HG03103 (cell line): Measurements from ENCODE around the gene PTGDR2.

ENCODE experiments used
- ATAC-seq: cut with Tn5 transposase; IDR thresholded peaks from one replicate; pipeline ENCODE4 v1.9.1; 2021; ENCODE audit warnings: low read depth; ENCODE audit not compliant: unreplicated experiment

Gene PTGDR2

DNA sequence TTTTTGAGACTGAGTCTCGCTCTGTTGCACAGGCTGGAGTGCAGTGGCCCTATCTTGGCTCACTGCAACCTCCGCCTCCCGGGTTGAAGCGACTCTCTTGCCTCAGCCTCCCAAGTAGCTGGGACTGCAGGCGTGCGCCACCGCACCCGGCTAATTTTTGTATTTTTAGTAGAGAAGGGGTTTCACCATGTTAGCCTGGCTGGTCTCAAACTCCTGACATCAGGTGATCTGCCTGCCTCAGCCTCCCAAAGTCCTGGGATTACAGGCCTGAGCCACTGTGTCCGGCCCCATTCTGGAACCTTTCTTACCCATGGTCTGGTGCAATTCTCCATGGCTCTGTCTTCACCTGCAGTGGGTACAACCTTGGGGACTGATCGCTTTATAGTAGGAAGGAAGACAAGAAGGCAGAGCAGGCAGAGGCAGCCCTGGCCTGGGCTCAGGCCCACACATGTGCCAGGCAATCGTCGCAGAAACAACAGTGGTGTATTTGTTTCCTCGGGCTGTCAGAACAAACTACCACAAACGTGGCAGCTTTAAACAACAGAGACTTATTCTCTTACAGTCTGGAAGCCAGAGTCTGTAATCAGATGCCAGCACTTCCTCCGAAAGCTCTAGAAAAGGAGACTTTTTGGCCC, 4.0 kb upstream of the PTGDR2 start:
- ATAC-seq: no peak

DNA sequence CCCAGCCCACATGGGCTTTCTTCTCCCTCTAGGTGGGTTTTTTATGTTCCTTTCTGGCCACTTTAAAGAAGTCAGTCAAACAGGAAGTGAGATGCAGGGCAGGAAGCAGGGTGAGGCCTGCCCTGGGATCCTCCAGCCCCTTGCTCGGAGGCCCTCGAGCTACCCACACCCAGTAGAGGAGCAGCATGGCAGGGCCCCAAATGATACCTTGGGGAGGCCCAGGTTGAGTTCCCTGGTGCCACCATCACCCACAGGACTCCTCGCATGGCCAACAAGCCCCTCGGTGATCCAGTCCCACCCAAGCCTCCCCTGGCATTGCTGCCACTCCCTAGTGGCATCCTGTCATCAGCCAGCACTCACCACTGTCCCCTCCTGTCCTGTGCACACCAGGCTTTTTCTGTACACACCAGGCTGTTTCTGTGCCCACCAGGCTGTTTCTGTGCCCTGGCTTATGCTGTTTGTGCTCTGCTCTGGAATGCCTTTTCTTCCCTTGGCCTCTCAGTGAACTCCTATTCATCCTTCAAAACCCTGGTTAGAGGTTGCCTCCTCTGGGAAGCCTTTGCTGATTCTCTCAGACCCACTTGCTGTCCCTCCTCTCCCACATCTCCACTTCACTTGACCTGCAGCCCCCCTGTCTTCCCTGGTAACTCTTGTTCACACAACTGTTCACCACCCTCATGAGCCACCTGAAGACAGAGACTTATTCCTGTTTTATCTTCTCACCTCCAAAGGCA, 3.1 kb upstream of the PTGDR2 start:
- no peak for ATAC-seq

DNA sequence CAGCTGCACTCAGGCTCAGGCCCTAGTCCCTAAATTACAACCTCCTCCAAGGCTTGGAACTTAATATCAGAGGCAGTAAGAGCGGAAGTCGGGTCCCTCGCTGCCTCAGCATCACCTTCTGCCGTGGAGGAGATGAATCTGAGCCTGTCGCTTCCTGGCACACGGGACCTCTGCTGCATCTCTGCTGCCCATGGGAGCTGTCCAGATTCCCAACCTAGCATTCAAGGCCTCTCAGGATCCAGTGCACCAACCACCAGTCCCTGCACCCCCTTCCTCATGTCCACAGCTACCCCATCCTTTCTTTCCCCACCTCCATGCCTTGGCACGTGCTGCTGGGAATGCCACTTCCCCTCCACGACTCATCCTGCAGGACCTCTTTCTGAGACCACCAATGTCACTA, 2.5 kb upstream of the PTGDR2 start:
- ATAC-seq: no peak

DNA sequence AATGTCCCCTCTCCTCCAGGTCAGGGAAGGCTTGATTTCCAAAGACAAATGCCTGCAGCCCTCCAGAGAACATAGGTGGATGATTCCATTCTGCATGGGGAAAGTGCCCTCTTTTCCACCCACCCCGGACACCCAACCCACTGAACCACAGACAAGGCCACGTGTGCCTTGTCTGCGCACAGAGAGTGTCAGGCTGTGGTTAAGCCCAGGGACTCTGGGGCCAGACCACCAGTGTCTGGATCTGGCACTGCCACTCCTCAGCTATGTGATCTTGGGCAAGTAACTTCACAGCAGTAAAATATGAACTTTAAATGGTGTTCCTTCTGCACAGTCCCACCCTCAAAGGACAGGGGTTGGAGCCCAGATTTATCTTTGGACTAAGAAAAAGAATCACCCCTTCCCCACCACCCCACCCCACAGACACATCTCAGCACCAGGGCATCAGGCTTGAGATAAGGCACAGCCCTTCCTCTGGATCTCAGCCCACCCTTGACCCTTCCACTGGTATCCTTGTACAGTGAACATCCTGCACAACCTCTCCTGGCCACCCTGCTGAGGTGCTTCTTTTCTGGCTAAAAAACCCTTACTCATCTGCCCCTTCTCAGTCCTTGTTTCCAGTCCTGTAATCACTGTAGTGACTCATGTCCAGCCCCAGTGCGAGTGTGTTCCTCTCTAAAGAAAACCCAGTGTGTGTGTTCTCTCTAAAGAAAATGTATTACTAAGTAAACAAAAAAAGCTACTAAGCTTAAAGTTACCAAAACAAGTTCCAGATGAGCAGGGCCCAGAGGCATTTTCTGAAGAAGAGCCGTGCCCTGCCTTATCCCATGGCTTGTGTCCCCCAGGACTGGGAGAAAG, 1.9 kb upstream of the PTGDR2 start:
- ATAC-seq: no peak

DNA sequence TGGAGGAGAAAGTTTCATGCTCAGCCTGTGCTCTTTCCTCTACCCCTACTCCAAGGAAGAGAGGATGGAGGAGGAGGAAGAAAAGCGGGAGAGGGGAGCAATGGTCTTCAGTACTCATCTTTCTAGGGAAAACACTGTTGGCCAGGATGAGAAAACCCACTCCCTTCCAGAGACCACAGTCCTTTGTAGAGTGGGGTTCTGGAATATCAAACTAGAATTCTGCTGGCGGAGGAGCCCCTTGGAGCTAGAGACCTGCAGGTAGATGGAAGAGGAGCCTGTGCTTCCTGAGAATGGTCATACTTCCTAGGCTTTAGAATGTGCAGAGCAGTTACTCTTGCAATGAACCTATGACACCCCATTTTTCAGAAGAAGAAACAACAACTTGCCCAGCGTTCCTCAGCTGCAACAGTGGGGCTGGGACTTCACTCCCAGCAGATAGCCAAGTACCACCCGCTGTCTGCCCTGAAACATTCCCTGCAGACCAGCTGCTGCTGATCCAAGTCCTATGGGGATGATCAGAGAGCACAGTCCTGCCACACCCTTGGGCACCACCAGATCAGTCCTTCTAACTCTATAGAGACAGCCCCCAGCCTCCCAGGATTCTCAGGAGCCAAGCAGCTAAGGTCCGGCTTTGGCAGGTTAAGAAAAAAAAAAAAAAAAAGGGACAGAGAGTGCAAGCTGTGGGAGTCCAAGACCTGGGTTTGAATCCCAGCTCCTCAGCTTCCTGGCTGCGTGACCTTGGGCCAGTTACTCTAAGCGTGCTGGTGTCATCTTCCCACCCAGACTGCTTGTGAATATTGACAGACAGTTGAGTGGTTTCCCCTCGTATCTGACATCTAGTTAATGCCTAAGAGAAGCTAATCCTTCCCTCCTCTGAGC, 664 bp downstream of the PTGDR2 start:
- no peak for ATAC-seq

DNA sequence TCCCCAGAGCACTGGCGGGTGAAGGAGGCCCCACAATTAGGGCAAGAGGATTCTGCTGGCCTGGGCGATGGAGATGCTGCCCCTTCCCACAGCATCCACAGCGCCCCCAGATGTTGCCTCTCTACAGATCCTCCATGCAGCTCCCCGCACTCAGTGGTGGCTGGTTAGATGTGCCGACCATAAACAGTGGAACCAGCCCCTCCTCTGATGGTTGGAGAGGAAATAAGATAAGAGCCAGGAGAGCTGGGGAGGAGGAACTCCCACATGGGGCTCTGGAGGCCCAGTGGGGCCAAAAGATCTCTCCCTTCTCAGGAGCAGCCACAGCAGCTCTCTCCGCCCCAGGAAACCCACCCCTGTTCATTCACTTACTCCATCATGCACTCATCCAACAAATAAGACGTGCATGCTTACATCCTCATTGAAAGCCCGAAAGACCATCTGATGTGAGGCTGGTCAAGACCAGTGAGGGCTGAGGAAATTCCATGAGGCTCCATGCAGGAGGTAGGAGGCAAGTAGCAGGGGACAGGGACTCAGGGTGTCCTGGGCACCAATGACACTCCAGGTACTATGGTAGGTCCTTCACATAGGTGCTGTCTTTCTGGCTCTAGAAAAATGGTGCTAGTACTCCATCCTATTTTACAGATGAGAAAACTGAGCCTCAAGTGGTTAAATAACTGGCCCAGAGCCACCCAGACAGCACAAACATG, 1.5 kb downstream of the PTGDR2 start:
- ATAC-seq: no peak

DNA sequence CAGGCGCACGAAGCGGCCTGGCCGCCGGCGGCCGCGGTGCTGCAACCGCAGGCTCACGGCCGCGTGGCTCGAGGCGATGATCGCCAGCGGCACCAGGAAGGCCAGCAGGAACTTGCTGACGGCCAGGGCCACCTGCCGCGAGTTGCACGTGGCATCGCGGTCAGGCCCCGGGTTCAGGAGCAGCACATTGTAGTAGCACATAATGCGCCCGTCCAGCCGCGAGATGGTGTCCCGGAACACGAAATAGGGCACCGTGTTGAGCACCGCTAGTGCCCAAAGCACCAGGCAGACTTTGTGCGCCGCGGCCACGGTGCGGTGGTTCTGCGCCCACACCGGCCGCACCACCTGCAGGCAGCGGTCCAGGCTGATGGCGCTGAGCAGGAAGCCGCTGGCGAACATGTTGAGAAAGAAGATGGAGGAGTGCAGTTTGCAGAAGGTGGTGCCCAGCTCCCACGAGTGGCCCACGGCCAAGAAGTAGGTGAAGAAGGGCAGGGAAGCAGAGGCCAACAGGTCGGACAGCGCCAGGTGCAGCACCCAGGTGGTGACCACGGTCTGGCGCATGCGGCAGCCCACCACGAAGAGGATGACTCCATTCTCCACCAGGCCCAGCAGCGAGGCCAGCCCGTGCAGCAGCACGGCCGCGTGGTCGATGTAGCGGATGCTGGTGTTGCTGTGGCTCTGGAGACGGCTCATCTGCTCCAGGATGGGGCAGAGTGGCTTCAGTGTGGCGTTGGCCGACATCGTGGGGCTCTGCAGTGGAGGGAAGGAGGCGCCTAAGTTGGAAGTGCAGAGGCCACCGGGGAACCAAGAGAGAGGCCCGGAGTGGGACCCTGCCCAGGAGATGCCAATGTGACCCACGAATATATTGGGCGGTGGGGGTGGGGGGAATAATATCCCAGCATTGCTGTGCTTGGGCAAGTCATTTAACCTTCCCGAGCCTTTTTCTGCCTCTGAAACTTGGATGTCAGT, 2.5 kb downstream of the PTGDR2 start:
- ATAC-seq: no peak

DNA sequence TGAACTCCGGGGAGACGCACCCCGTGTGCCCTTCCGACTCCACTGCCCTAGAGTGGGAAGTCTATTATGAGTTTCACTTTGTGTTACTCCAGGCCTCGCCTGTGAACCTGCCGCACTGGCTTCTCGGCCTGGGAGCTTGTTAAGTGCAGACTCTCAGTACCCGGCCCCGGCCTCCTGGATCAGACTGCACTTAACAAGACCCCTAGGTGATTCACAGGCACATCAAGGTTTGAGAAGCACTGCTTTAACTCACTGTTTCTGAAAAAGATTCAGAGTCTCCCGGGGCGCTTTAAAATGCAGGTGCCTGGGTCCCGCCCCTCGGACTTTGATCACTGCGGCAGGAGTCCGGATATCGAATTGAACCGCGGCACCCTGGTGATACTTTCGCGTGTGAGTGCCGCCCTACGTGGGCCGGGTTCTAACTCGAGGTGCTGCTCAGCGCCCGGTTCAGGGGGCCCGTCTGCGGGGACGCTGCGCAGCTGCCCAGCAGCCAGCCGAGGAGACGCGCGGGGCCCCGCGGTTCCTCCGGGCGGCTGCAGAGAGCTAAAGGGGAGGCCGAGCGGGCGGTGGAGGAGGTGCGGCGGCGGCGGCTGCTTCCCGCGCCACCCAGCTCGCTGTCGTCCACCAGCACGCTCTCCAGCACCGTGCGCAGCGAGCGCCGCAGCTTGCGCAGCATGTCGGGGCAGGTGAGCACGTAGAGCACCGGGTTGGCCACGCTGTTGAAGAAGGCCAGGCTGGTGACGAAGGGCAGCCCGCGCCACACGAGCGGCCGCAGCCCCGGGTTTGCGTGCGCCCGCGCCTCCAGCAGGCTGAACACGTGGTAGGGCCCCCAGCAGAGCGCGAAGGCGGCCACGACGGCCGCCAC, 3.4 kb downstream of the PTGDR2 start:
- no peak for ATAC-seq

DNA sequence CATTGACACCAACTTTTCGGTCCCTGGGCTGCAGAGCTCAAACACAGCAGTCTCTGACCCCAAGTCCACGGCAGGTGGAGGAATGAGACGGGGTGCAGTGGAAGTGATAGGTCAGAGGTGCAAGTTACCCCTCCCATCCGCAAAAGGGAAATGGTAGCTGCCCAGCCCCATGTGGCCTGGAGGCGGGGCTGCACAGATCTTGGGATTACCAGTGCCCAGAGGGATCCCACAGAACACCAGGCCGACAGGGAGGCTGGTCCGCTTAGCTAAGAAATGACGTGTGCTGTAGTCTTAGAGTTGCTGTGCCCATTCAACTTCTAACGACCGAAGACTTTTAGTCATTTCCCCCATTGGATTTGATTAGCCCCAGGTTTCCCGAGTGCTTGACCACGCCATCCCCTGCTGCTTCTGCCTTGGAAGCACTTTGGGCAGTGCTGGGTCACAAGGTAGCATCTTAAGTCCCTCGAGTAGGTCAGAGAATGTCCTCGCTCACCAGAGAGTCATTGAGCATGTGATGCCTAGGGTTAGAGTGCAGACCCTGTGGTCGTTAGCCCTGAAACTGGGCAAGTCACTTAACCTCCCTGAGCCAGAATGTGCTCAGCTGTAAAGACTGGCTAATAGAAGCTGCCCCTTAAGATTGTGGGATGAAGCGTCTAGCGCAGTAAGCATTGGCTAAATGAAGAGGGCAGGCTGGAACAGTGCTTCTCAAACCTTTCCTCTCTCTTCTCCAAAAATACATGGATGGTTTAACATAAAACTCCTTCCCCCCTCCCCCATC, 4.2 kb downstream of the PTGDR2 start:
- no peak for ATAC-seq

DNA sequence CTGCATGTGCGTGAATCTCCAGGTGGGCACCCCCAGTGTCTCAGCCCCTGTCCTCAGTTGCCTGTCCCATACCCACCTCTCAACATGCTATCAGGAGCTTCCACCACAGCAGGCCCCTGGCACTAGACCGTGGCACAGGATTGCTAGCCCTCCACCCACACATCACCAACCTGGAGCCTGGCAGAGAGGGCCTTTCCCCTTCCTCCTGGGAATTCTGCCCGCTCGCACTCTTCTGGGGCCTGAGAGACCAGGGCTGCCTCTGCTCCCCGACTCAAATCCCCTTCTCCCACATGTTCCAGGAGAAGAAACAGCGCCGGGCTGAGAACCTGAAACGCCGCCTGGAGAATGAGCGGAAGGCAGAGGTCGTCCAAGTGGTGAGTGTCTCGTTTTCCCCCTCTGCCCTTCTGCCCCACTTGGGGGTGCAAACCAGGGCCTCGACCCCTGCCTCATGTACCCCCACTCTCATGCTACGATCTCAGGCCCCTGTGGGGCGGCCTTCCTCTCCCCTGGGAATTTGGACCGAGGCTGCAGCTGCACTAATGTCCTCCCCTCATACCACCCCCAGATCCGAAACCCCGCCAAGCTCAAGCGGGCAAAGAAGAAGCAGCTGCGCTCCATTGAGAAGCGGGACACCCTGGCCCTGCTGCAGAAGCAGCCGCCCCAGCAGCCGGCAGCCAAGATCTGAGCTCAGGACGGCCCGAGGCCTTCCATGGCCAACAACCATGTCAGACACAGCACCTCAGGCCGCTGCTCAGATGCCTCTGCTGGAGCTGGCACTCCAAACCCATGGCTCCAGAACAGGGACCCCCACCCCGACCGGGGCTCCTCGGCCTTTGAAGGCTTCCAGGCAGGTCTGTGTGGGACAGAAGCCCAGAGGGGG, 5.9 kb downstream of the PTGDR2 start:
- no peak for ATAC-seq

DNA sequence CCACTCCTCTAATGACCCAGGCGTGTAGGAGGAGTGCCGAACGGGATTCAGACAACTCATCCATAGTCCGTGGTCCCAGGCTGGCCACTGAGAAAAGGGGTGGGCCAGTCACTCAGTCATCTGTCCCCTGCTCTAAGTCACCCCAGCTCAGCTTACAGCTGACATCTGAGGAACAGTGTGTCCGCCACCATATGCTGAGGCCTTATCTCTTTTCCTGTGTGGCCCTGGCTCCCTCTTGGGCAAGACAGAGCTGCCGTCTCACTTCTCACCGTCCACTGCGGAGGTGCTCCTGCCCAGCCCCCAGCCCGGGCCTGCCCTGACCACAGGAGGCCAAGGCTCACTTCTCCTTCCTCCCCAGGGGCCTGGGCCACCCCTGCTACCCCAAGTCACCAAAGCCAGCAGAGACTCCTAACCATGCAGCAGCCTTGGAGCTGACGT, 7.0 kb downstream of the PTGDR2 start:
- no peak for ATAC-seq

DNA sequence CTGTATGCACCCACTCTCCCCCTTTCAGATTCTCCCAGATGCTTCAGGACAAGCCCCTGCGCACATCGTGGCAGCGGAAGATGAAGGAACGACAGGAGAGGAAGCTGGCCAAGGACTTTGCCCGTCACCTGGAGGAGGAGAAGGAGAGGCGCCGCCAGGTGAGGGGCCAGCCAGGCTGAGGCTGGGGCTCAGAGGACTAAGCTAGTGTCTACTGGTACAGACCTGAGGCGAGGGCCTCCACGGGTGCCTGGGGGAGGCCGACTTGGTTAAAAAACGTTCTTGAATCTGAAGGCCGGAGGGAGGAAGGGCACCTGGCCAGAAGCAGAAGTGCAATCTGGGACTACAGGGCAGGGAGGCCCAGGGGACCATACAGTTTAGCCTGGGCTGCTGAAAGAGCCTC, 7.9 kb downstream of the PTGDR2 start:
- ATAC-seq: no peak

DNA sequence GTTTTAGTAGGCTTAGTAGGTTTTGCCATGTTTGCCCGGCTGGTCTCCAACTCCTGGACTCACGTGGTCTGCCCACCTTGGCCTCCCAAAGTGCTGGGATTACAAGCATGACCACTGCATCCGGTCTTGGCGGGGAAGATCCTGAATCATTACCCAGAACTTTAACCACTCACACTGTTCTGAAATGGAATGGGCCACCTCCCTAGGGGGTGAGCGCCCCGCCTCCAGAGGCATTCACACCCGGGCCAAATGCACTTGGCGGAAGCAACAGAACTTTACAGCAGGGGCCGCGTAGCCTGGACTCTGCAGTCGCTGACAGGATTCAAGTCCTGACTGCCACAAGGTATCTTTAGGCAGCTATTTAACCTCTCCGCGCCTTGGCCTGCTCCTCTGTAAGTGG, 8.5 kb downstream of the PTGDR2 start:
- no peak for ATAC-seq

DNA sequence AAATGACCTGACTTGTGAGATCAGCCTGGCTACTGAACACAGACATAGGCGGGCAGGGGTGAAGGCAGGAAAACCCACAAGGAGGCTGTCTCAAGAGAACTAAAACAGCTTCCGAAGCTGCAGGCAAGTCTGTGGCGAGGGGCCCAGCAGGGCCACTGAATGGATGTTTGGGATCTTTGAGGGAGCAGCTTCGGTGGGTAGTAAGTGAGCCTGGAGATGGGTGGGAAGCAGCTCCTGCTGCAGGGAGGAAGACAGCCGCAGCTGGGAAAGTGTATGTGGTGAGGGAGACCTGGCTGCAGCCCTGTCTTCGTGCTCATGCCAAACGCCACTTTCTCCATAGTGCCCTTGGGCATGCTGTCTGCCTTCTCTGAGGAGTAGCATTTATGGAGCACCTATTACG, 10.4 kb downstream of the PTGDR2 start:
- ATAC-seq: no peak

DNA sequence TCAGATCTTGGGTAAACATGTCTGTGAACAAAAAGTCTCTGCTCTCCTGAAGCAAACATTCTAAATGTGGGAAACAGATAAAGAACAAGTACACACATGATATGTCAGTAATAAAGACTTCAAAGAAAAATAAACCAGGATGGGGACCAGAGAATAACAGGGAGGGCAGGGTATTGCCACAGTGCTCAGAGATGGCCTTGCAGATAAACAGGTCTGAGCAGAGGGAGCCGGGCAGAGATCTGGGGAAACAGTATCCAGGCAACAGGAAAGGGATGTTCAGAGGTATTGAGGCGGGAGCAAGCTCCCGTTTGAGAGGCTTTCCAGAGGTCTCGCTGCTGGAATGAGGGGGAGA, 10.9 kb downstream of the PTGDR2 start:
- ATAC-seq: no peak
